ENCODE data around the gene ZNF763.
"Not testable (repeated sequence)": the region's sequence is repeated elsewhere in the genome, so short reads cannot be mapped to it uniquely, and the experiment has no call there.

The ZNF763 gene

GRCh38 chr19:11973019-11973810 lies 8.4 kb downstream of the ZNF763 start:
- DNase-seq (ENCODE audit: low spot score) = no peak

GRCh38 chr19:11978492-11979100 lies 13.8 kb downstream of the ZNF763 start:
- no peak for DNase-seq (ENCODE audit: low spot score)

GRCh38 chr19:11979527-11979926 lies 14.7 kb downstream of the ZNF763 start:
- DNase-seq (ENCODE audit: low spot score) = no peak

GRCh38 chr19:11982526-11982925 lies 17.7 kb downstream of the ZNF763 start:
- no peak for DNase-seq (ENCODE audit: low spot score)

- no peak for DNase-seq (ENCODE audit: low spot score)
Observed at GRCh38 chr19:11984986-11985385, 20.1 kb downstream of the ZNF763 start.

- no peak for DNase-seq (ENCODE audit: low spot score)
Observed at GRCh38 chr19:11986754-11987153, 21.9 kb downstream of the ZNF763 start.

- DNase-seq (ENCODE audit: low spot score) = peak; percentile 89
Observed at GRCh38 chr19:11987405-11988281, 22.8 kb downstream of the ZNF763 start.

GRCh38 chr19:11989112-11989456 lies 24.2 kb downstream of the ZNF763 start:
- no peak for DNase-seq (ENCODE audit: low spot score)

GRCh38 chr19:11991921-11992320 lies 27.1 kb downstream of the ZNF763 start:
- DNase-seq (ENCODE audit: low spot score) = not testable (repeated sequence)

- DNase-seq (ENCODE audit: low spot score) = no peak
Observed at GRCh38 chr19:11995174-11995573, 30.3 kb downstream of the ZNF763 start.

- no peak for DNase-seq (ENCODE audit: low spot score)
Observed at GRCh38 chr19:12000152-12000981, 35.5 kb downstream of the ZNF763 start.

GRCh38 chr19:12015015-12015752 lies 50.3 kb downstream of the ZNF763 start:
- no peak for DNase-seq (ENCODE audit: low spot score)

GRCh38 chr19:12015753-12016116 lies 50.9 kb downstream of the ZNF763 start:
- DNase-seq (ENCODE audit: low spot score) = no peak
